ENCODE results near the gene GUCD1. TPM values are rescaled to one million over a fixed set of nuclear protein-coding genes. Genes with fewer than 3 reads are reported as not detected.

The GUCD1 gene
- total and polyA plus RNA-seq, 2 of the 8 experiments (the other 6 are each of a cell fraction or from before 2014, with no cell fraction given), result 85.2 to 128 TPM

DNA sequence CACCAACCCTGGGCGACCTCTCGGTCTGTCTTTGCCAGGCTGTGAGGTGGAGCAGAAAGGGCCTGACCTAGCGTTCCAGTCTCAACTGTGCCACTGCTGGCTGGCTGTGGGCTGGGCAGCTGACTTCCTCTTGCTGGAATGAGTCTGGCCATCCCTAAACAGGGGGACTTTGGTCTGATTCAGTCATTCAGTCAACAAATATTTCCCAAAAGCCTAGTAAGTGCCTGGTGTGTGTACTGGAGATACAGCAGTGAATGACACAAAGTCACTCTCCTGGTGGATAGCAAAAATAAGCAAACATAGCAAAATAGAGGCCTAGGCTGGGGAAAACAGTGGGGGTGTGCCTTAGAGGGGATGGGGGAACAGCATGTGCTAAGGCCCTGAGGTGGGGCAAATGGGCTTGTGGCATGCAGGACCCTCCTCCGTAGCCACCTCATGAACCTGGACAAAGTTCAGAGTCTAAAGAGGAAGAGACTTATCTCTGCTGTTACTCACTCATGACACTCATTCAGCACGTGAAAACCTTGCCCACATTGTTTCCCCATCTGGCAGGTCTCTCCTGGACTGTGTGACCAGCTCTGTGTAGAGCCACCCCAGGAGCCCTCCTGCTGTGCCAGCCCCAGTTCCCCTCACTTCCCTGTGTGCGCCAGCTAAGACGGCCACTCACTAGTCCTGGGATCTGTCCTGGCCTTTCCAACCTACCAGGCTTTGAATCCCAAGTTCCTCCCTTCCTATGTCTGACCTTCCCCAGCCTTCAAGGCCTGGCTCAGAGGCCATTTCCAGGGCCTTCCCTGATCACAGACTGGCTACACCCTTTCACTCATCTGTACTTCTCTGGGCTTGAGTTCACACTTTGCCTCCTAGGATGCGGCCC, 4.7 kb downstream of the GUCD1 start (continued):
- TF ChIP-seq, protein P1, sequence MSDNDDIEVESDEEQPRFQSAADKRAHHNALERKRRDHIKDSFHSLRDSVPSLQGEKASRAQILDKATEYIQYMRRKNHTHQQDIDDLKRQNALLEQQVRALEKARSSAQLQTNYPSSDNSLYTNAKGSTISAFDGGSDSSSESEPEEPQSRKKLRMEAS (IDR thresholded peaks at IDR 0.05), result no peak
- no peak for TF ChIP-seq SP2 (IDR thresholded peaks at IDR 0.05; ENCODE audit: low read length)
